Smooth muscle cell (in vitro differentiated cells): ENCODE measurements around the gene ADAM11. TPM values are rescaled to one million over a fixed set of nuclear protein-coding genes. Genes with fewer than 3 reads are reported as not detected.

Source experiments
- DNase-seq: peaks from one replicate; lab custom pipeline; 2025; ENCODE audit not compliant: unreplicated experiment; lab: John Stamatoyannopoulos, UW
- H2AFZ ChIP-seq: fragments of 200-600 bp; sonication (generic); 2 replicates; pipeline ENCODE4 v1.6.0; 2016; ENCODE audit warnings: antibody characterized with exemption, low read depth, mild to moderate bottlenecking
- H3F3A ChIP-seq: fragments of 200-600 bp; sonication (generic); 2 replicates; pipeline ENCODE4 v1.6.0; 2017; ENCODE audit warnings: antibody characterized with exemption, low read depth
- H3K27ac ChIP-seq: fragments of 200-600 bp; sonication (generic); 2 replicates; pipeline ENCODE4 v1.5.1; 2016; ENCODE audit warnings: low read depth, mild to moderate bottlenecking
- H3K27me3 ChIP-seq: fragments of 200-600 bp; sonication (generic); 2 replicates; pipeline ENCODE4 v1.6.1; 2016; ENCODE audit warnings: low read depth, mild to moderate bottlenecking
- H3K36me3 ChIP-seq: fragments of 200-600 bp; sonication (generic); 2 replicates; pipeline ENCODE4 v1.5.1; 2016; ENCODE audit warnings: low read depth
- H3K4me1 ChIP-seq: fragments of 200-600 bp; sonication (generic); 2 replicates; pipeline ENCODE4 v1.5.1; 2016; ENCODE audit warnings: low read depth
- H3K4me2 ChIP-seq: fragments of 200-600 bp; sonication (generic); 2 replicates; pipeline ENCODE4 v1.6.0; 2016; ENCODE audit warnings: mild to moderate bottlenecking
- H3K4me3 ChIP-seq: fragments of 200-600 bp; sonication (generic); 2 replicates; pipeline ENCODE4 v1.5.1; 2016; ENCODE audit warnings: mild to moderate bottlenecking
- H3K79me2 ChIP-seq: fragments of 200-600 bp; sonication (generic); 2 replicates; pipeline ENCODE4 v1.6.0; 2016; ENCODE audit warnings: low read depth, mild to moderate bottlenecking
- H3K9ac ChIP-seq: fragments of 200-600 bp; sonication (generic); 2 replicates; pipeline ENCODE4 v1.6.0; 2016; ENCODE audit warnings: low read depth
- H3K9me3 ChIP-seq: fragments of 200-600 bp; sonication (generic); replicated peaks from 2 replicates; pipeline ENCODE4 v1.5.1; 2016; ENCODE audit warnings: low read depth
- H4K20me1 ChIP-seq: fragments of 200-600 bp; sonication (generic); 2 replicates; pipeline ENCODE4 v1.6.0; 2016; ENCODE audit warnings: low read depth
- WGBS: methylation state at CpG from one replicate; pipeline ENCODE4 v1.1.7; 2016; ENCODE audit warnings: low lambda C conversion rate; 5-methylcytosine and 5-hydroxymethylcytosine counted together
- polyA plus RNA-seq: library from polyadenylated mRNA; unstranded; fragments of >200 nt; fragmentation: Nextera tagmentation; extraction: Ambion mirVana; gene quantifications from 2 replicates; pipeline ENCODE4 v1.2.1, GENCODE V29; 2016
- small RNA-seq: library from RNA; depleted of rRNA; stranded (forward); fragments of <200 nt; gene quantifications from one replicate; pipeline ENCODE3, GENCODE V24; 2014
- total RNA-seq: library from RNA; depleted of rRNA; stranded (reverse); fragments of >200 nt; gene quantifications from 2 replicates; pipeline ENCODE4 v1.2.3, GENCODE V29; 2014
- TF ChIP-seq, protein P1 (sequence below): fragments of 200-600 bp; sonication (generic); IDR thresholded peaks from 2 replicates; pipeline ENCODE4 v1.5.1; 2017; ENCODE audit warnings: borderline replicate concordance, mild to moderate bottlenecking, antibody characterized with exemption; ENCODE audit not compliant: insufficient read depth, poor library complexity, severe bottlenecking

Gene ADAM11
- total and polyA plus RNA-seq, 2 experiments from 2014 or later: 0.48 TPM; not detected in 1

- DNase-seq: no peak
- H3K4me2 ChIP-seq: no peak overlapping the region
- TF ChIP-seq, protein P1, sequence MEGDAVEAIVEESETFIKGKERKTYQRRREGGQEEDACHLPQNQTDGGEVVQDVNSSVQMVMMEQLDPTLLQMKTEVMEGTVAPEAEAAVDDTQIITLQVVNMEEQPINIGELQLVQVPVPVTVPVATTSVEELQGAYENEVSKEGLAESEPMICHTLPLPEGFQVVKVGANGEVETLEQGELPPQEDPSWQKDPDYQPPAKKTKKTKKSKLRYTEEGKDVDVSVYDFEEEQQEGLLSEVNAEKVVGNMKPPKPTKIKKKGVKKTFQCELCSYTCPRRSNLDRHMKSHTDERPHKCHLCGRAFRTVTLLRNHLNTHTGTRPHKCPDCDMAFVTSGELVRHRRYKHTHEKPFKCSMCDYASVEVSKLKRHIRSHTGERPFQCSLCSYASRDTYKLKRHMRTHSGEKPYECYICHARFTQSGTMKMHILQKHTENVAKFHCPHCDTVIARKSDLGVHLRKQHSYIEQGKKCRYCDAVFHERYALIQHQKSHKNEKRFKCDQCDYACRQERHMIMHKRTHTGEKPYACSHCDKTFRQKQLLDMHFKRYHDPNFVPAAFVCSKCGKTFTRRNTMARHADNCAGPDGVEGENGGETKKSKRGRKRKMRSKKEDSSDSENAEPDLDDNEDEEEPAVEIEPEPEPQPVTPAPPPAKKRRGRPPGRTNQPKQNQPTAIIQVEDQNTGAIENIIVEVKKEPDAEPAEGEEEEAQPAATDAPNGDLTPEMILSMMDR: no peak
- H3K27ac ChIP-seq: no peak overlapping the region
- H3K9me3 ChIP-seq: no peaks in the 10 kb centered on the region
- peaks cover 28% of the 10 kb centered on the region for H3K79me2 ChIP-seq
- peaks cover 24% of the 10 kb centered on the region for H4K20me1 ChIP-seq
- 66% methylated on average over 12 of the region's 12 CpGs for WGBS
- no peaks in the 10 kb centered on the region for H3K36me3 ChIP-seq
- no peaks in the 10 kb centered on the region for H3F3A ChIP-seq
- H3K4me3 ChIP-seq: no peak overlapping the region
- H2AFZ ChIP-seq: no peak overlapping the region
- peaks cover 15% of the 10 kb centered on the region for H3K4me1 ChIP-seq
- H3K9ac ChIP-seq: no peak overlapping the region
- no peaks in the 10 kb centered on the region for H3K27me3 ChIP-seq
Measured at GRCh38 chr17:44831371-44831770, 72.6 kb downstream of the ADAM11 start.

Small RNA genes within 50 kb of the gene (small RNA-seq; reads per million reads assigned to genes)
- not detected for gene RN7SL819P

Other genes starting within 250 kb of the ADAM11 start
- gene FZD2, start 201.5 kb upstream of the ADAM11 start, total RNA-seq: 19.8 and 29.7 TPM in 2 replicates
- 31.3 and 33.7 TPM in 2 replicates for gene FZD2, start 201.5 kb upstream of the ADAM11 start, polyA plus RNA-seq
- 0.09 TPM in 1 of 2 replicates, not detected in the other for gene MEIOC, start 102.5 kb upstream of the ADAM11 start, total RNA-seq
- gene MEIOC, start 102.5 kb upstream of the ADAM11 start, polyA plus RNA-seq: 0.18 TPM in 1 of 2 replicates, not detected in the other
- 26.9 and 29.0 TPM in 2 replicates for gene CCDC43, start 69.2 kb upstream of the ADAM11 start, total RNA-seq
- gene CCDC43, start 69.2 kb upstream of the ADAM11 start, polyA plus RNA-seq: 19.3 and 25.4 TPM in 2 replicates
- gene DBF4B, start 50.3 kb upstream of the ADAM11 start, total RNA-seq: 1.6 and 3.3 TPM in 2 replicates
- gene DBF4B, start 50.3 kb upstream of the ADAM11 start, polyA plus RNA-seq: 2.7 and 4.1 TPM in 2 replicates
- gene GJC1, start 71.3 kb downstream of the ADAM11 start, total RNA-seq: 9.2 and 16.1 TPM in 2 replicates
- 6.3 and 8.0 TPM in 2 replicates for gene GJC1, start 71.3 kb downstream of the ADAM11 start, polyA plus RNA-seq
- gene HIGD1B, start 88.9 kb downstream of the ADAM11 start, total RNA-seq: not detected in 2 replicates
- gene HIGD1B, start 88.9 kb downstream of the ADAM11 start, polyA plus RNA-seq: 0.39 and 0.61 TPM in 2 replicates
- 57.2 and 77.5 TPM in 2 replicates for gene EFTUD2, start 140.5 kb downstream of the ADAM11 start, total RNA-seq
- gene EFTUD2, start 140.5 kb downstream of the ADAM11 start, polyA plus RNA-seq: 76.0 and 76.5 TPM in 2 replicates
- 0.04 TPM in 1 of 2 replicates, not detected in the other for gene GFAP, start 156.5 kb downstream of the ADAM11 start, total RNA-seq
- gene GFAP, start 156.5 kb downstream of the ADAM11 start, polyA plus RNA-seq: 0.64 and 1.5 TPM in 2 replicates
- 2.4 and 2.7 TPM in 2 replicates for gene KIF18B, start 188.8 kb downstream of the ADAM11 start, total RNA-seq
- gene KIF18B, start 188.8 kb downstream of the ADAM11 start, polyA plus RNA-seq: 3.4 and 3.9 TPM in 2 replicates
- gene C1QL1, start 209.3 kb downstream of the ADAM11 start, total RNA-seq: not detected in 2 replicates
- gene C1QL1, start 209.3 kb downstream of the ADAM11 start, polyA plus RNA-seq: 5.5 and 5.6 TPM in 2 replicates